NCI-H2081 treated with DMSO at 0.1 percent for 48 hours (cell line): ENCODE results near the gene DENND2C.

Experiments
- DNase-seq: peaks from one replicate; lab custom pipeline; 2025; lab: John Stamatoyannopoulos, UW

DENND2C gene

GRCh38 chr1:114676115-114676514 lies 6.3 kb upstream of the DENND2C start:
- no peak for DNase-seq

DNA sequence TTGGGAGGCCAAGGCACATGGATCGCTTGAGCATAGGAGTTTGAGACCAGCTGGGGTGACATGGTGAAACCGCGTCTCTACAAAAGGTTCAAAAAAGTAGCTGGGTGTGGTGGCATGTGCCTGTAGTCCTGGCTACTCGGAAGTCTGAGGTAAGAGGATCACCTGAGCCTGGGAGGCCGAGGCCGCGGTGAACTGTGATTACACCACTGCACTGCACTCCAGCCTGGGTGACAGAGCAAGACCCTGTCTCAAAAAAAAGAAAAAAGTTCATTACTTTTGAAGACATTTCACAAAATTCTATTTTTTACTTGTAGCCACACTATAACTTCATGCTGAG lies 2.1 kb upstream of the DENND2C start:
- no peak for DNase-seq

GRCh38 chr1:114671011-114671938 lies 1.4 kb upstream of the DENND2C start:
- no peak for DNase-seq

DNA sequence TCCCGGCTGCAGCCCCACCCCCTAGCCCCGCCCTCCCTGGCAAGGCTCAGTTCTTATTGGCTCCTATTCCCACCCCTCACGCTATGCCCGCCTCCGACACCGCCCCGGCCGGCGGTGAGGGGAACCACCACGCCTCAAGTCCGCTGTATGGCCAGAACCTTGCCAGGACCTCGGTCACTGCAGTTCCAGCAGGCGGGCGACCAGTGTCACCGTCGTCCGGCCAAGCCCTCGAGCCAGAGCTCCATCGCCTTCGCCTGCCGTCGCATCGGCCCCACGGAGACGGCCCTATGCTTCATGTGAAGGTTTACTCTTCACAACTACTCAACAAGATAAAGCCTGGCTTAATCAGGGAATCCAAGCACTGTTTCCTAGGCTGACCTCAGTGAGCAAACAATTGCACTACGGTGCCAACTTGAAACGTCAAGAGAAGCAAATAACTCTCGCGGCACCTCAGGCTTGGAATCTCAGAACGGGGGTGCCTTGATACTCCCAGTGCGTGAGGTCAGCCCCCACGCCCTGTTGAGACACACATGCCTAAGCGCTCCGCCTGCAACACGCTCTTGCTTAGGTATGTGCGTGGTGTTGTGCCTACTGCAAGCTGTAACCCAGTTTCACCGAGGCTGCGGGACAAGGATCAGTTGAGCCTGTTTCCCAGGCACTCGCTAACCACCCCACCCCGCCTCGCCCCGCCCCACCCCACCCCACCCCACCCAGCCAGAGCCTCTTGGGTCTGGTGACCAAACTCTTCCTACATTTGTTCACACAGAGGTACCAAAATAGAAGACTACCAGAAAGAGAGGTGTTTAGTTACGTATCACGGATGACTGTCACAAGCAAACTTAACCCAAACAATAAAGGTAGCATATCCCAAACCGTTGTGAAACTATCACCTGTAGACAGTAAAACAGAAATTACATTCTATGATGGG lies 498 bp upstream of the DENND2C start:
- DNase-seq = no peak

DNA sequence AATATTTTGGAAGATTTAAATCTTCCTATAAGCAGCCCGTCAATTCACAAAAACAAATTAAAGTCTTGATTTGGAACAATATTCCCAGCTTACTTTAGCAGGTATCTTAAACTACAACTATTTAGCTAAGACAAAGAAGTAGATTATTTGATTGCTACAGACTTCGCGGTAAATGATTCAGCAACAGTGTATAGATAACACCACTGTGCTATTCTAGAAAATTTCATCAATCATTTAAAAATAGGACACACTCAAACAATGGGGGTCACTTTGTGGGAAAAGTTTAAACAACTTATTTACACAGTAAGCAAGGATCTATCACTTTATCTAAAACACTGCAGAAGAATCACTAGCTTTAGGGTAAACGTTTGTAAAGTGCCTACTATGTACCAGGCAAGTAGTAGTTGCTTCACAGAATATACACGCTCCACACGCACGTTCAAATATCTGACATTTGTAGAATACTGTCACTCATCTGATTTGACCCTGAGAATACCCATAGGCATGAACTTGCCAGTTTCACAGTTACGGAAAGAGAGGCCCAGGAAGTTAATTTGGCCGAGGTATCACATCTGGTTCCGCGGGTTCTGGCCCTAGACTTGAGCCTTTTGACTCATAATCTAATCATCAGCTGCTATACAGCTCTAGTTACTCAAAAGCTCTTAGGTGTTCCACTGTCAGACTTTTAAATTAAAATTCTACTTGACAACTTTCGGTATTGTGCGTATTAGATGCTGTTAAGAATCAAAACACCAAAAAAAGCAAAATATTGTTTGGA lies 876 bp downstream of the DENND2C start:
- no peak for DNase-seq

GRCh38 chr1:114668373-114668772 lies 1.5 kb downstream of the DENND2C start:
- no peak for DNase-seq

DNA sequence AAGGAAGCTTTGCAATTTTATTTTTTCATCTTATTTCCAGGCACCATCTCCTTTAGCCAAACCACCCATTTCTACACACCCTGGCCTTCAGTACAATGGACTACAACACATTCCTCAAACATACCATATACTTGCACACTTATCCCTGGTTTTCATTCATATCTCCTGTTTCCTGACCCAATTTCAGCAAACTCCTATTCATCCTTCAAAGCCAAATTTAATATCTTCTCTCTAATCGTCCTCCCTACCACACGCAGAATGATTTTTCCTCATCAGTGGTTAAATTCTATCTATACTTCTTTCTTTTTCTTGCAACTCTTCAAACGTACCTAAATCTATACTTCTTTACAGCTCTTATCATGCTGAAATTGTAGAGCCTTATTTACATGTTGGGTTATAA lies 2.9 kb downstream of the DENND2C start:
- no peak for DNase-seq

- no peak for DNase-seq
These were observed 9.6 kb downstream of the DENND2C start for GRCh38 chr1:114660238-114660637.

DNA sequence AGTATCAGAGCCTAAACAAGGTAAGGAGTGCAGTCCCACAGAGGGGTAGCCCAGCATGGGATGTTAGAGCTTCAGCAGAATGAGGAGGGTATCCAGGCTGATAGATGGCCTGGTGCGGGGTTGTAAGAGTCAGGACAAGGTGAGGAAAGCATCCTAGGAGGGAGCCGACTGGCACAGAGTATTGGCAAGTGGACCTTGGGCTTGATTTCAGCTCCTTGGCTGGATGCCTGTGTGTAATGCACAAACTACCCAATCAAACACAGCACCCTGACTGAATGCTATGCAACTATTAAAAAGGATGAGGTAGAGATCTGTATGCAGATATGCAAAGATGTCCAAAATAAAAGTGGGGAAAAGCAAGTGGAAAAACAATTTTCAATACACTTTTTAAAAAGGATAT lies 18.0 kb downstream of the DENND2C start:
- no peak for DNase-seq

DNA sequence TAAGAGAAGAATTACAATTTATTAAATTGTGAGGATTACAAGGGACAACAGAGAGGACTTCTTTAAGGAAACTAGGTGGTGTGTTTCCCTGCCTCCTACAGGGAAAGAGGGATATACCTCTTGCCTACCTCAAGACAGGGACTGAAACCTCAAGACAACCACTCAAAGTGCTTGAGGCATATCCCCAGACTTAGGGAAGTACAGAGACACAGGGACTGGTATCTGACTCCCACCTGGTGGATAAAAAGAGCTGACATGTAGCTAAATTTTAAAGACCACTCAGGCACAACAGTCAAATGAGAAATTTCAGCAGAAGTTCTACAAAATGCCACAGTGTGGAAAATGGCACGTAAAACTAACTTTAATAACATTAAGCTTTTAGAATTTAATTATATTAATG lies 21.3 kb downstream of the DENND2C start:
- DNase-seq = no peak

- no peak for DNase-seq
These were observed 28.5 kb downstream of the DENND2C start for GRCh38 chr1:114641377-114641776.

DNA sequence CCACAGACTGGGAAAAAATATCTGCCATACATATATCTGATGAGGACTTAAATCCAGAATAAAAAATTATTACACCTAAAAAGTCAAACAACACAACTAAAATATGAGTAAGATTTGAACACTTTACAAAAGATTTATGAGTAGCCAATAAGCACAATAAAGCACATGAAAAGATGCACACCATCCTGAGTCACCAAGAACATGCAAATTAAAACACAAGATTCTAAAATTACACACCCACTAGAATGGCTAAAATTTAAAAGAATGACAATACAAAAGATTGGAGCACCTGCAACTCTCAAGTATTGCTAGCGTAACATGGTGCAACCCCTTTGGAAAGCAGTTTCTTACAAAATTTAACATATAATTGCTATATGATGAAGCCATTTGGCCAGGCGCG lies 30.9 kb downstream of the DENND2C start:
- DNase-seq = no peak

DNA sequence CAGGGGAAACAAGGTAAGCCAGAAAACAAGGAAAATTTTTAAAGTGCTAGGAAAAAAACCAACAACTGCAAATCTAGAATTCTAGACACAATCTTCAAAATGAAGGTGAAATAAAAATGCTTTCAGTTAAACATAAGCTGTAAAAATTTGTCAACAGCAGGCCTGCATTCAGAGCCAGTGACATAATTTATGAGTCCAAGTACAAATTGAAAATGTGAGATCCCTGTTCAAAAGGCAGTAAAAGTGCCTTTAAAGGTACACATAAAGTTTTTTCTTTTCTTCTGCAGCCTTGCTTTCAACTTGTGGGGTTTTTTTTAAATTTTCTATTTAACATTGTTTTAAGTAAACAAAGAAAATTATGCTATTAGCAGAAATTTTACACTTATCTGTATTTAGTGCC lies 37.4 kb downstream of the DENND2C start:
- DNase-seq = no peak

- no peak for DNase-seq
These were observed 42.7 kb downstream of the DENND2C start for GRCh38 chr1:114627107-114627506.

DNA sequence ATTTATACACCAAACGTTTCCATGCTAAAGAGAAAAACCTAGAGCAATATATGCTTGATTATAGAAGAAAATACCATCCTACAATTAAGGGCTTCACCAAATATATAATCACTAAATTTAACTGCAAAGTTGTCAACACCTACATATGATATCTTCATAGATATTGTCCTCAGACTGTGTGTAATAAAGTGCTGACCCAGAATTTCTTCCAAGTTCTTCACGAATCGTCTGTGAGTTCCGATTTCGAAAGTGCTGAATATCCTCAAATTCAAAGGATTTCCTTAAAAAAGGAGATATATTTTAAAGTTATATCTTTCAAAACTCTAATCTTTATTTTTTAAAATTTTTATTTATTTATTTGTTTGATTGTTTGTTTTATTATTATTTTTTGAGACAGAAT lies 46.5 kb downstream of the DENND2C start:
- DNase-seq = no peak

DNA sequence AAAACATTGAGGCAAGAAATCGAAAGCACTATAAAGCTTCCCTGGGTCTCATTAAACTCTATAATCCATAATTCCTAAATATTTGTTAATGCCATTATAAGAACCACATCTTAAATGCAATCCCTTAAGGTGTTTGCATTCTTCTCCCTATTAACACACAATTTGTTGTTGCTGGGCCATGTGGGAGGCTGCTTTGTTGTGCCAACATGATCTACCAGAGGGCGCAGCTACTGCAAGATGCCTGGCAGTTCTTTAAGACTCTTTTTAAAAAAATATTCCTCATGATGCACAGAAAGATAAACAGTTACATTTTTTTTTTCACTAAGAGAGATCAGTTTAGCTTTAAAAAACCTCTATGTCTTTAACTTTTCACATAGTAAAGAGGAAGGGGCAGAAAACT lies 49.4 kb downstream of the DENND2C start:
- no peak for DNase-seq

GRCh38 chr1:114618606-114619005 lies 51.2 kb downstream of the DENND2C start:
- no peak for DNase-seq

GRCh38 chr1:114610546-114611245 lies 59.2 kb downstream of the DENND2C start:
- DNase-seq = no peak

- DNase-seq = no peak
These were observed 60.0 kb downstream of the DENND2C start for GRCh38 chr1:114609826-114610225.

DNA sequence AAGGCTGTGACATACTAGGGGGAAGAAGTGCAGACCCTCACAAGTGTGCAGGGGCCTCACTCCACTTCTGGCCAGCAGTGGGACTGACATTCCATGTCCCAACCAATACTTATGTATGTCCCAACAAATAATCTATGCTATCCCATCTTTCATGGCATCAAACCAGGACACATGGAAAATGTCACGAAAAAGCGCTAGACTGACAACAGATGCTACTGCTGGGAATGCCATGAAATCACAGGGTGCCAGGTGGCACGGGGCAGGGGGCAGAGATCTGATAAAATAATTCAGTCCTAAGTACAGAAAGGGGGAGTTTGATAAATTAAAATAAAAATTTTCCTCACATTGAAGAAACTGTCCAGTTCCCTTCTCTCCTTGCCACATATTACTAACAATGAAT lies 60.8 kb downstream of the DENND2C start:
- DNase-seq = no peak

- no peak for DNase-seq
These were observed 62.6 kb downstream of the DENND2C start for GRCh38 chr1:114607223-114607622.

- DNase-seq = no peak
These were observed 71.9 kb downstream of the DENND2C start for GRCh38 chr1:114597949-114598348.
